IPS-15b (cell line): ENCODE data around the gene ATP2A2.
"Not testable (repeated sequence)": the region's sequence is repeated elsewhere in the genome, so short reads cannot be mapped to it uniquely, and the experiment has no call there.

Experiments
- H3K27me3 ChIP-seq: one replicate; pipeline ENCODE4 v1.6.1; 2013; ENCODE audit warnings: low read length; ENCODE audit not compliant: control insufficient read depth, insufficient read depth
- H3K36me3 ChIP-seq: one replicate; pipeline ENCODE4 v1.6.1; 2013; ENCODE audit warnings: low read length; ENCODE audit not compliant: control insufficient read depth, insufficient read depth
- H3K4me1 ChIP-seq: one replicate; pipeline ENCODE4 v1.6.1; 2013; ENCODE audit warnings: mild to moderate bottlenecking, low read length; ENCODE audit not compliant: control insufficient read depth, insufficient read depth
- H3K4me3 ChIP-seq: one replicate; pipeline ENCODE4 v1.5.1; 2013; ENCODE audit warnings: low read depth, low read length
- H3K9ac ChIP-seq: one replicate; pipeline ENCODE4 v1.6.1; 2013; ENCODE audit warnings: low read depth, mild to moderate bottlenecking, low read length
- H3K9me3 ChIP-seq: one replicate; pipeline ENCODE4 v1.6.1; 2013; ENCODE audit warnings: mild to moderate bottlenecking, low read length; ENCODE audit not compliant: control insufficient read depth, insufficient read depth

The ATP2A2 gene

DNA sequence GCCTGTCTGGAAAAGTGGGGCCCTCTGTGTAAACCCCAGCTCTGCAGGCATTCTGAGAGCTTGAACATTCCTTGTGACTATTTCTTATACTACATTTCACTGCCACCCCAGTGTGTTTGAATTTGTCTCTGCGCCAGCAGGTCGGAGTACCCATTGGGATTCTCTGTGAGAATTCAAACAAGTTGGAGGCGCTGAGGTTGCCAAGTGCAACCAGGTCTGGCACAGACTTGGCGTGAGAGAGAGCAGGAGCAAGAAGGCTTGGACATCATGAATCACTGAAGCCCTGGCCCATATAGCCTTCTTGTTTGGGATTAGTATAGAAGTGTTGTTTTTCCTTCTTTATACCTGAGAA is 33.0 kb upstream of the ATP2A2 start:
- H3K9me3 ChIP-seq = no peaks in the 10 kb centered on the region
- H3K4me3 ChIP-seq = no peak overlapping the region

DNA sequence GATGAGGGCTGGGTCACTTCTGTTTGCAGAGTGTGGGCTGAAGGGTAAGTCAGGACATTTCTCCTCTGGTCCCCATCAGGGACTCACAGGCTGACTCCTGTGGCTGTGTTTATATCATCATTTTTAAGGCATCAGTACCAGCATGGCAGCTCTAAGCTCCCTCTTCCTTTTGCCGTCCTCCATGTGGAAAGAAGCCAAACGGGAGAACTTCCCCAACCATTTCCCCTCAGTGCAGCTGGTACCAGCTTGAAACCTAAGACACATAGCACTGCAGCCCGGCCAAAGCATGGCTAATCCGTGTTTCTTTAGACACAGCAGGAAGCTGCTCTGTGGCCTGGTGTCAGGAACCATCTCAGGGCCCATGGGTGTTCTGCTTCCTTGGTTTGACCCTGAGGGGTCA is 31.9 kb upstream of the ATP2A2 start:
- H3K9me3 ChIP-seq = no peaks in the 10 kb centered on the region
- H3K4me3 ChIP-seq = no peak overlapping the region
- no peaks in the 10 kb centered on the region for H3K27me3 ChIP-seq
- H3K36me3 ChIP-seq = no peaks in the 10 kb centered on the region
- peaks cover 9% of the 10 kb centered on the region for H3K4me1 ChIP-seq
- H3K9ac ChIP-seq = no peak overlapping the region

More for the DNA sequence above, 33.0 kb upstream of the ATP2A2 start:
- Histone ChIP-seq H3K27me3 (no peaks in the 10 kb centered on the region), H3K9ac (no peak overlapping the region), H3K4me1 (peaks cover 9% of the 10 kb centered on the region), H3K36me3 (no peaks in the 10 kb centered on the region)

DNA sequence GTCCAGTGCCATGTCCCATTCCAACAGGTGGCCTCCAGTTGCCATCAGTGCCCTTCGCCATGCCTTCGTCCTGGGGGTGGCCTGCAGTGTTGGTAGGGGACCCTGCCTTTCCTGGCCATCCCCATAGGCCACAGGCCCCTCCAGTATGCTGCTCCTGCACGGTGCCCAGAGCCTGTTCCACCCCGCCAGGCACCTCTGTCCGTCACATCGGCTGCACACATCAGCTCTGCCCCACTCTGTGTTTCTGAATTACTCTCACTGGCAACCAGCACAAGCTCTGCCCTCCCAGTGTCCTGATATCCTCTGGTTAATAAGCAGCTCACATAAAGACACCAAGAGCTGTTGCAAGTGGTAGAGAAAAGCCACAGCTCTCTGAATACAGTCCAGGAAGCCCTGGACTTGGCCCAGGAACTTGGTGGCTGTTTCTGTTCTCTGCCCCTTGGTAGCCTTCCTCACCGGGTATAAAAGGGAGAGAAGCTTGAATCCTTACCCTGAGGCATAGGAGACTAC is 31.3 kb upstream of the ATP2A2 start:
- Histone ChIP-seq H3K27me3 (no peaks in the 10 kb centered on the region), H3K36me3 (no peaks in the 10 kb centered on the region), H3K9ac (no peak overlapping the region), H3K9me3 (no peaks in the 10 kb centered on the region), H3K4me3 (no peak overlapping the region), H3K4me1 (peaks cover 6% of the 10 kb centered on the region)

DNA sequence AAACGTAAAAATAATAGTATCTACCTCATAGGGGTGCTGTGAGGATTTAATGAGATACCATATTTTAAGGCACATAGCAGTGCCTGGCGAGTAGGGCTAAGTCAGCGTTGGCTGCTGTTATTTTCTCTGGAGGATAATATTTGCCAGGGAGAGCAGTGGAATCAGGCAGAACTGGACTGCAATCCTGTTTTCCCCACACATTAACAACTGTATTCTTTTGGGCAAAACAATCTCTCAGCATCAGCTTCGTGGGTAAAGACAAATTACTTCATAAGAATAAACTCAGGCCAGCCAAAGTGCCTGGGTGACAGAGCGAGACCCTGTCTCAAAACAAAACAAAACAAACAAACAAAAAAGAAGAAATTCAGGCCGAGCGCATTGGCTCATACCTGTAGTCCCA is 29.7 kb upstream of the ATP2A2 start:
- Histone ChIP-seq H3K27me3 (no peaks in the 10 kb centered on the region), H3K4me3 (no peak overlapping the region), H3K36me3 (no peaks in the 10 kb centered on the region), H3K9ac (no peak overlapping the region), H3K4me1 (no peaks in the 10 kb centered on the region), H3K9me3 (no peaks in the 10 kb centered on the region)

DNA sequence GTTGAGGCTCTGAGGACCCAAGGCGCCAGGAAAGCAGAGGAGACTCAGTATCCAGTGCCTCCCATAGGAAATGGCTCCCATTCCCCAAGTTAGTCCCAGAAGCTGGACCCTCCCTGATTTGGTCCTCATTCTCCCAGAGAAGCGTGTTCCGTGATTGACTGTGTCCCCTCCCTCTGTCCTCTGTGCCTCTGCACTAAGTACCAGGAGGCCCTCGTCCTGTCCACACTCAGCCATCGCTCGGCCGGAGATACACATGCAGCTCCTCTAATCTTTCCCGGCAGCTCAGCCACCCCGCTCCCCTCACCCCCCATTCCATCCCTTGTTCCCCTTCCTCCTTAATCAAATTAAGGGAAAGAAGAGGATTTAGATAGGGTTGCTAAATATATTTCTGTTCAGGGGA is 28.3 kb upstream of the ATP2A2 start:
- Histone ChIP-seq H3K9ac (no peak overlapping the region), H3K4me1 (no peaks in the 10 kb centered on the region), H3K9me3 (no peaks in the 10 kb centered on the region), H3K36me3 (no peaks in the 10 kb centered on the region), H3K27me3 (no peaks in the 10 kb centered on the region), H3K4me3 (no peak overlapping the region)

DNA sequence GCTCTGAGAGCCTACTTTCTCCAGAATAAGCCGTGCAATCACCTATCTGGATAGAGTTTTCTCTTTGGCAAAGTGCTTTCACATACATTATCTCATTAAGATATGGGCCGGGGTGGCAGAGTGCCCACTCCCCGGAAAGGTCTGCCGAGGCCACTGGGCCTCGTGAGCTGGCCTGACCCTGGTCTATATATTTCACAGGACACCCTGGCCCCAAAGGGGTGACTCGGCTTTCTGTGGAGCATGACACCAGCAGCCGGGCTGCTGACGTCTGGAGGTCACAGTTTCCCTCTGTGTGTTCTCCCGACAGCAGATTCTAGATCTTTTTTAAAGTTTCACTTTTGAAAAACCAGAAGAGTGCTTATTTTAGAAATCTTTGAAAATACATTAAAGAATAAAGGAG is 27.9 kb upstream of the ATP2A2 start:
- Histone ChIP-seq H3K4me1 (no peaks in the 10 kb centered on the region), H3K9ac (no peak overlapping the region), H3K27me3 (no peaks in the 10 kb centered on the region), H3K9me3 (no peaks in the 10 kb centered on the region), H3K4me3 (no peak overlapping the region), H3K36me3 (no peaks in the 10 kb centered on the region)

DNA sequence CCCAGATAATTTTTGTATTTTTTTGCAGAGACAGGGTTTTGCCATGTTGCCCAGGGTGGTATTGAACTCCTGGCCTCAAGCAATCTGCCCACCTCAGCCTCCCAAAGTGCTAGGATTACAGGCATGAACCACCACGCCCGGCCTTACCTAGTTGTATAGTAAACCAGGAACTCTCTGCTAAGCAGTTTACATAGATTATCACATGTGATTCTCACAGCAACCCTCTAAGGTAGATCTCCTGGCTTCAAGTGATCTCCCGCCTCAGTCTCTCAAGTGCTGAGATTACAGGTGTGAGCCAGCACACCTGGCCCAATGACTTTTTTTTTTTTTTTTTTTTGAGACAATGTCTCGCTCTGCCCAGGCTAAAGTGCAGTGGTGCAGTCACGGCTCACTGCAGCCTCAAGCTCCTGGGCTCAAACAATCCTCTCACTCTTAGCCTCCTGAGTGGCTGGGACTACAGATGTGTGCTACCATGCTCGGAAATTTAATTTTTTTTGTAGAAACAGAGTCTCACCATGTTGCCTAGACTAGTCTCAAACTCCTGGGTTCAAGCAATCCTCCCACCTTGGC is 26.0 kb upstream of the ATP2A2 start:
- no peaks in the 10 kb centered on the region for H3K36me3 ChIP-seq
- H3K4me1 ChIP-seq = no peaks in the 10 kb centered on the region

DNA sequence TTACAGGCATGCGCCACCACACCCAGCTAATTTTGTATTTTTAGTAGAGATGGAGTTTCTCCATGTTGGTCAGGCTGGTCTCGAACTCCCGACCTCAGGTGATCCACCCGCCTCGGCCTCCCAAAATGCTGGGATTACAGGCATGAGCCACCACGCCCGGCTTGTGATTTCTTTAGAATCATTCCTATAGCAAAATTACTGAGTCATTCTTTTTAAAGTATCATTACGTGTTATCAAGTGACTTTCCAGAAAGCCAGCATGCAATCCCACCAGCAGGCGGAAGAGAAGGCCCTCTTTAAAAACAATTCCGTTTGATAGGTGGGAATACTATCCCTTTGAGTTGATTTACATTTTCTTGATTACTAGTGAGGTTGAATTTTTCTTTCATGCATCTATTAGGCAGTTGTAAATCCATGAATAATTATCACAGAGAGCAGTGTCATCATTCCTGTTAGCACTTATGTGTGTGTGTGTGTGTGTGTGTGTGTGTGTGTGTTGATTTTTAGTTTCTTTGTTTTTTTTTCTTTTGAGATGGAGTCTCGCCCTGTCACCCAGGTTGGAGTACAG is 25.1 kb upstream of the ATP2A2 start:
- not testable (repeated sequence) for H3K36me3 ChIP-seq, H3K4me3 ChIP-seq, H3K9me3 ChIP-seq, H3K4me1 ChIP-seq, H3K9ac ChIP-seq, H3K27me3 ChIP-seq

More for the DNA sequence above, 26.0 kb upstream of the ATP2A2 start:
- Histone ChIP-seq H3K9ac (no peak overlapping the region), H3K27me3 (no peaks in the 10 kb centered on the region), H3K4me3 (no peak overlapping the region), H3K9me3 (no peaks in the 10 kb centered on the region)

DNA sequence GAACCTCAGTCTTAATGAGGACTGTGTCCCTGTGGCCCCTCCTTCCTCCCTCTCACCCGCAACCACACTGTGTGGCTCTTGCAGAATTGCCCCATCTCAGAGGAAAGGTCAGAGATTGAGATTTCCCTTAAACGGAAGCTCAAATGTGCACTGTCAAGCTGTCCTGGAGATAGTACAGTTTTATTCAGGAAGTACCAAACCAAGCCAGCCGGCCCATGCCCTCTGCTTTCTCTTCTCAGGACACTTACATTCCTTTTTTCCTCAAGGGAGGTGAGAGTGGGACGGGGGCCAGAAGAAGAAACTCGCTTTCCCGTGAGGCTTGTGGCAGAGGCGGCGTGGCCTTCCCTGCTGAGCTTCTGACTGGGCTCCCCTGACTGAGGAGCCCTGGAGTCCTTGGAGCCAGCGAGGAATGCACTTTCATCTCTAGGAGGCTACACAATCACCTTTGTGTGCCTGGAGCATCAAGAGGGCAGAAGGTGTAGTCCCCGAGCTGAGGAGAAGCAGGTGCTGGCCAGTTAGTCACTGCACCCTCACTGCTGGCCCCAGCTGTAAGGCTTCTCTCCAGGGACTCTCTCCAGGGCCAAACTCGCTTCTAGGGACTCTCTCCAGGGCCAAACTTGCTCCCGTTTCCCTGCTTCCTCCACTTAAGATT is 24.1 kb upstream of the ATP2A2 start:
- Histone ChIP-seq H3K9ac (no peak overlapping the region), H3K4me3 (no peak overlapping the region), H3K9me3 (no peaks in the 10 kb centered on the region)

DNA sequence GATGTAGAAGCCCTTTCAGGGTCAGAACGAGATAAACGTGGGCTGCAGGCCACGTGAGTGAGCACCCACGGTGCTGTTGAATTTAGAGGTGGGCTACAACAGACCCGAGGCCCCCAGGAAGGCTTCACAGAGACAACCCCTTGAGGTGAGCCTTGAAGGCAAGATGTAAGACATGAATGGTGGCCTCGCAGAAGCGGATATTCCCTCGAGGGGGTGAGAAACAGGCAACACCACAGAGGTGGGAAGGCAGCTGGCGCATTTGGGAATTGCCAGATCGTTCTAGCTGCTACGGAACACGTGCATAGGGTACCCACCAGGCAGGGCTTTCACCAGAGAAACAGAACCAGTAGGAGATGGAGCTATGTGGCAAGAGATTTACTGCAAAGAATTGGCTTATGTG is 22.6 kb upstream of the ATP2A2 start:
- Histone ChIP-seq H3K36me3 (no peaks in the 10 kb centered on the region), H3K4me1 (no peaks in the 10 kb centered on the region), H3K4me3 (no peak overlapping the region)

More for the DNA sequence above, 24.1 kb upstream of the ATP2A2 start:
- Histone ChIP-seq H3K4me1 (no peaks in the 10 kb centered on the region), H3K27me3 (no peaks in the 10 kb centered on the region), H3K36me3 (no peaks in the 10 kb centered on the region)

DNA sequence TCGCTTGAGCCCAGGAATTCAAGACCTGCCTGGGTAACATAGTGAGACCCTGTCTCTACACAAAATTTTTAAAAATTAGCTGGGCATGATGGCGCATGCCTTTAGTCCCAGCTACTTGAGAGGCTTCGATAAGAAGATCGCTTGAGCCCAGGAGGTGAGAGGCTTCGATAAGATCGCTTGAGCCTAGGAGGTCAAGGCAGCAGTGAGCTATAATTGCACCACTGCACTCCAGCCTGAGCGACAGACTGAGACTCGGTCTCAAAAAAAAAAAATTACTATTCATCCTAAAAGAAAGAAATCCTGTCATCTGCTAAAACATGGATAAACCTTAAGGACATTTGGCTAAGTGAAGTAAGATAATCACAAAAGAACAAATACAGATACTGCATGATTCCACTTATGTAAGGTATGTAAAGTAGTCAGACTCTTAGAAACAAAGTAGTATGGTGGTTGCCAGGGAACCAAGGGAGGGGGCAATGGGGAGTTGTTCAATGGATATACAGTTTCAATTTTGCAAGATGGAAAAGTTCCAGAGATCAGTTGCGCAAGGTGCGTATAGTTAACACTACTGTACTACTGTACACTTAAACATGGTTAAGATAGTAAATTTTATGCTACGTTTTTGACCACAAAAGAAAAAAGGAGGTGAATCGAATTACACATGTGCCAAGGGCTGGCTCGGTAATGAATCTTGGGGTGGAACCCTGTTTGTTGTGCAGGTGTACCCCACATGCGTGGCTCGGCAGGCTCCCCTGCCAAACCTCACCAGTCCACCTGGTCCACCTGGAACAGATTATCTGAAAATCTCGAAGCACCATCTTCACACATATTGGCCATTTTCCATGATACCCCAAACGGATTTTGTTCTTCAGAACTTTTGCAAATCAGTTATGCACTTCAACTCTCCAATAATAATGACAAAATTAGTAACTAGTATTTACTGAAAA is 18.3 kb upstream of the ATP2A2 start:
- Histone ChIP-seq H3K36me3 (no peaks in the 10 kb centered on the region), H3K4me1 (no peaks in the 10 kb centered on the region), H3K9me3 (no peaks in the 10 kb centered on the region), H3K4me3 (no peak overlapping the region), H3K9ac (no peak overlapping the region), H3K27me3 (no peaks in the 10 kb centered on the region)

More for the DNA sequence above, 22.6 kb upstream of the ATP2A2 start:
- H3K9ac ChIP-seq = no peak overlapping the region
- no peaks in the 10 kb centered on the region for H3K9me3 ChIP-seq
- H3K27me3 ChIP-seq = no peaks in the 10 kb centered on the region
